ENCODE data around the gene CACNB2.
"Not testable (repeated sequence)": the region's sequence is repeated elsewhere in the genome, so short reads cannot be mapped to it uniquely, and the experiment has no call there.

CACNB2 gene

DNA sequence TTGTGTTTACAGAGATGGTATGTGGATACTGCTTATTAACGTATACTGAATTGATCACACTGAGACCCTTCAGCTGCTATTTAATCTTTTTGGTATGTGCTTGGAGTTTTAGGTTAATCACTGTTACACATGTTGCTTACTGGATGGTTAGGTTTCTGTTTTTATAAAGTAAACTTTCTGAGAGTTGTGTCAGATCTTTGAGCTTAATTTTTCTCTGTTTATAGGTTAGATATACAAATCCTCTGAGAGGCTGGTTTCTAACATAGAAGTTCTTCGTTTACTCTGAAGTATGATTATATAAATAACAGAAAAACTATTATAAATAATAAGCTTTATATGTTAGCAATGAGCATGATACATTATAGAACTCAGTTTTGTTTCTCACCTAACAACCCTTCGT lies 388.1 kb downstream of the CACNB2 start:
- DNase-seq = no peak

DNA sequence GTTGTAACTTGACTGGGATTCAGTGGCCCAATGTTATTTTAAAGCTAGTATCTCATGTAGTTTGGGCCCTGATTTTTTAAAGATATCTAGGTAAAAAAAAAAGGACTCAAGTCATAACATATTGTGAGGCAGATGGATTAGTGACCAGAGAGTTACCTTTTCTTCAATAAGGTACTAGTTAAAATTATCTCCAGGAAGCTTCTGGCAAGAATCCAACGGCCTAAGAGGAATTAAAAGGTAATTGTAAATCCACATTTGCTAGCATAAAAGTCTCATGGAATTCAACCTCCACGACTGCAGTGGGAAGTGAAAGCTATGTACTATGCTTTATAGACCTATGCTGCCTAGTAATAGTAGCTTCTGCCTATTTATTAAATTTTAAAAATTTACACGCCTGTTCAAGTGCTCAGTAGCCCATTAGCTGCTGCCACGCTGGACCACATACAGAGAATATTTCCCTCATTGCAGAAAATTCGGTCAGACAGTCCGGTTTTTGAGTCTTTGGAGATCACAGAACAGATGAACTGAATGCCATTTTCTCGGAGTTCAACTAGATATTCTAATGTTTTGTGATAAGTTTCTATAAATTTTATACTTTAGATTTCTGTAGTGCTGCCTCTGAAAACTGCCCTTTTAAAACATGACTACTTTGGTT lies 392.8 kb downstream of the CACNB2 start:
- no peak for DNase-seq

DNA sequence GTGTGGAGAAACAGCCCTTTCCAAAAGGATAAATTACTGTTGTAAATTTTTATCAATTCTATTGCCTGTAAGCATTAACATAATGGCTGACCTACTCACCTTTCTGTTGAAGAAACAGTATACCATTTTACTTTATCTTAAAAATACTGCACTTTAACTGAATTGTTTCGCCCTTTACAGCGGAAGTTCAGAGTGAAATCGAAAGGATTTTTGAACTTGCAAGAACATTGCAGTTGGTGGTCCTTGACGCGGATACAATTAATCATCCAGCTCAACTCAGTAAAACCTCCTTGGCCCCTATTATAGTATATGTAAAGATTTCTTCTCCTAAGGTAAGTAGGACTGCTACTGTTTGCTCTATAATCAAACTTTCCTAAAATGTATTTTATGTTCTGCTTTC lies 393.7 kb downstream of the CACNB2 start:
- no peak for DNase-seq

DNA sequence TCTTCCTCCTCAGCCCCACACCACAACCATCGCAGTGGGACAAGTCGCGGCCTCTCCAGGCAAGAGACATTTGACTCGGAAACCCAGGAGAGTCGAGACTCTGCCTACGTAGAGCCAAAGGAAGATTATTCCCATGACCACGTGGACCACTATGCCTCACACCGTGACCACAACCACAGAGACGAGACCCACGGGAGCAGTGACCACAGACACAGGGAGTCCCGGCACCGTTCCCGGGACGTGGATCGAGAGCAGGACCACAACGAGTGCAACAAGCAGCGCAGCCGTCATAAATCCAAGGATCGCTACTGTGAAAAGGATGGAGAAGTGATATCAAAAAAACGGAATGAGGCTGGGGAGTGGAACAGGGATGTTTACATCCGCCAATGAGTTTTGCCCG lies 399.1 kb downstream of the CACNB2 start:
- DNase-seq = no peak

DNA sequence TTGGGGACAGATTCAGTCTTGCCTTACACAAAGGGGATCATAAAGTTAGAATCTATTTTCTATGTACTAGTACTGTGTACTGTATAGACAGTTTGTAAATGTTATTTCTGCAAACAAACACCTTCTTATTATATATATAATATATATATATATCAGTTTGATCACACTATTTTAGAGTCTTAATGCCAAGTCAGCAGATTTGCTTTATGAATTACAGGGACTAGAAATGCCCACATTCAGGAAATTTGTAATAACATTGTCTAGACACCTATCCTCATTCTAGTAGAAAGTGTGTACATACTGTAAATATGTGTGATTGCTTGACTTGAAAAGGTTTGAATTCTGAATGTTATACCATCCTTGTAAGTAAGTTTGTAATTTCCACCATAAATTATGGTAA lies 400.0 kb downstream of the CACNB2 start:
- DNase-seq = no peak

DNA sequence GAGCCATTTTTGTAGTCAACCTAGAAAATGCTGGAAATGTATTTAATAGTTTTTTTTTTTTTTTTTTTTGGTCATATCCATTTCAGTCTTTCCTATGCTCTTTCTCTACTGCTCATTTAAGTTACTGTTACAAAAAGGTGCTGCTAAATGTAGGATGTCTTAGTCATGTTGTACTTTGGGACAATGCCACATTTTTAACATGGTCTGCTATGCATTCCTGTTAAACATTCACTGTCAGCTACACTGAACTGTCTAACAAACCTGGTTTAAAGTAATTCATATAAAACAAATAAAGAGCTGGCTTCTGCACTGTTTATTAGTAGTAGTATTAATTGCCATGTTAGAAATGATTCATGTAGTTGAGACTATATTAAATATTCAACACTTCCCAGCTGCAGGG lies 402.6 kb downstream of the CACNB2 start:
- no peak for DNase-seq

DNA sequence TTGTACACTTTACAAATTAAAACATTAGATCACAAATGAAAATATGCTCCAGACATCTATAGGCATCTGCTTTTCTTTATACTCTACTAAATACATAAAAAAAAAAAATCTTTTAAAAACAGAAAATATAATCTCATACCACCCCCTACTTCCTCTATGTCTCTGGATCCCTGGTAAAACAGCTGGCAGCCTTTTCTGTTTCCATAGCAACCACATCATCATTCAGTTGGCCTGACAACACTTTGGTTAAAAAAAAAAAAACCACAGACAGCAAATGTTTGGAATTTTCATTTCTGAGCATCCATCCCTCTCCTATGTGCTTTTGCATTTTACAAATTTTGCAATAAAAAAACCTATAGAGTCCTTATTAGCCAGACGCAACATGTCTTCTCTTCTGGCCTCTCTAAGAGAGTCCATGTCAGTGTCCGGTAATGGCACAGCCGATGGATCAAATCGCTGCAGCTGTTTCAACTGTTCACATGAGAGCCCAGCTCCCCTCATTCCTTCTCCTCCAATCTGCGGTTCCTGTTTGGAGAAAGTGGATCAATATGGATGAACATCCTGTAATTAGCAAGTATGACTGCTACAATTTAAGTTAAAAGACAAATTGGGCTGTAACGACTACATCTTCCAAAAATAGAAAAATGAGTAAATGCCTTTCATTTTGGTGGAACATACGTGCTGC lies 405.5 kb downstream of the CACNB2 start:
- no peak for DNase-seq

DNA sequence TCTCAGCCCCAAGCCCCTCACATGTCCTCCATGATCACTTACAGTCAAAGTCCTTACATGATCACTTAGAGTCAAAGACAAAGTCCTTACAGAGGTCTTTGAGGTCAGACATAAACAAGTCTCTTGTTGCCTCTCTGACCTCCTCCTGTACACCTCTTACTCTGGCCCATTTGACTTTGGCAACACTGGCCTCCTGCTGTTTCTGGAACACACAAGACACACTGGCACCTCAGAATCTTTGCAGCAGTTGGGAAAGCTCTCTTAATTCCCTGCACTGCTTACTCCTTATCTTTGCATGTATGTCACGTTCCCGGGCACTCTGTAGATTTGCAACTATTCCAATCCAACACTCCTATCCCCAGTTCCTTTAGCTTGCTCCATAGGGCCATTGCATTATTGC lies 408.9 kb downstream of the CACNB2 start:
- DNase-seq = no peak

DNA sequence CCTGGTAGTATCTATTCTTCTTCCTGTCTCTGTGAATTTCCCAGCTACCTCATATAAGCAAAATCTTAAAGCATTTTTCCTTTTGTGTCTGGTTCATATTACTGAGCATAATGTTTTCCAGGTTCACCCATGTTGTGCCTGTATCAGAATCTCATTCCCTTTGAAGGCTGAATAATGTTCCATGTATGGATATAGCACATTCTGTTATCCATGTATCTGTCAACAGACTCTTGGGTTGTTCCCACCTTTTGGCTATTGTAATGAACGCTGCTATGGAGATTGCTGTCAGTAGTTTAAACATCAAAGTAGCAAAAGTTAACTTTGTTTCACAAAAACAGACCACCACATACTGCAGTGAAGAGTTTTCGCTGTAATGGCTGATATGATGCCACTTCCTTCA lies 411.2 kb downstream of the CACNB2 start:
- no peak for DNase-seq

DNA sequence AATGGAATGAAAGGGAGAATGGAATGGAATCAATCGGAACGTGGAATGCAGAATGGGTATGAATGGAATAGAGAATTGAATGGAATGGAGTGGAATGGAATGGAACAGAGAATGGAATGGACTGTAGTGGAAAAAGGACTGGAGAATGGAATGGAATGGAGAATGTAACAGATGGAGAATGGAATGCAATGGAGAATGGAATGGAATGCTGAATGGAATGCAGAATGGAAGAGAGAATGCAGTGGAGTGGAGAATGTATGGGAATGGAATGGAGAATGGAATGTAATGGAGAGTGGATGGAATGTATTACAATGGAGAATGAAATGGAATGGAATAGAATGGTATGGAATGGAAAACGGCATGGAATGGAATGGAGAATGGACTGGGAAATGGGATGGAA lies 414.3 kb downstream of the CACNB2 start:
- no peak for DNase-seq

DNA sequence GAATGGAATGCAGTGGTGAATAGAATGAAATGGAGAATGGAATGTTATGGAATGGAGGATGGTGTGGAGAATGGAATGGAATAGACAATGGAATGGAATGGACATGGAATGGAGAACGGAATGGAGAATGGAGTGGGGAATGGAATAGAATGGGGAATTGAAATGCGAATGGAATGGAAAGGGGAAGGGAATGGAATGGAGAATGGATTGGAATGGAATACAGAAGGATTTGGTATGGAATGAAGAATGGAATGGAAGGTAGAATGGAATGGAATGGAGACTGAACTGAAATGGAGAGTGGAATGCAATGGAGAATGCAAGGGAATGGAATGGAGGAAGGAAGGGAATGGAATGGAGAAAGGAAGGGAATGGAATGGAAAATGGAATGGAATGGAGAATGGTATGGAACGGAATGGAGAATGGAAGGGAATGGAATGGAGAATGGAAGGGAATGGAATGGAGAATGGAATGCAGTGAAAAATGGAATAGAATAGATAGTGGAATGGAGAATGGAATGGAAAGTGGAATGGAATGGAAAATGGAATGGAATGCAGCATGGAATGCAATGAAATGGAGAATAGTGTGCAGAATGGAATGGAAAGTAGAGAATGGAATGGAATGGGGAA lies 416.4 kb downstream of the CACNB2 start:
- no peak for DNase-seq

DNA sequence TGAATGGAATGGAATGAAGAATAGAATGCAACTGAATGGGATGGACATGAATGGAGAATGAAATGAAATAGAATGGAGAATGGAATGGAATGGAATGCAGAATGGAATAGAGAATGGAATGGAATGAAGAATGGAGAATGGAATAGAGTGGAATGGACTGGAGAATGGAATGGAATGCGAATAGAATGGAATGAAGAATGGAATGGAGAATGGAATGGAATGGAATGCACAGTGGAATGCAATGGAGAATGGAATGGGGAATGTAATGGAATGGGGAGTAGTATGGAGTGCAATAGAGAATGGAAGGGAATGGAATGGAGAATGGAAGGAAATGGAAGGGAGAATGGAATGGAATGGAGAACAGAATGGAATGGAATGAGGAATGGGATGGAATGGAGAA lies 417.7 kb downstream of the CACNB2 start:
- DNase-seq = no peak

DNA sequence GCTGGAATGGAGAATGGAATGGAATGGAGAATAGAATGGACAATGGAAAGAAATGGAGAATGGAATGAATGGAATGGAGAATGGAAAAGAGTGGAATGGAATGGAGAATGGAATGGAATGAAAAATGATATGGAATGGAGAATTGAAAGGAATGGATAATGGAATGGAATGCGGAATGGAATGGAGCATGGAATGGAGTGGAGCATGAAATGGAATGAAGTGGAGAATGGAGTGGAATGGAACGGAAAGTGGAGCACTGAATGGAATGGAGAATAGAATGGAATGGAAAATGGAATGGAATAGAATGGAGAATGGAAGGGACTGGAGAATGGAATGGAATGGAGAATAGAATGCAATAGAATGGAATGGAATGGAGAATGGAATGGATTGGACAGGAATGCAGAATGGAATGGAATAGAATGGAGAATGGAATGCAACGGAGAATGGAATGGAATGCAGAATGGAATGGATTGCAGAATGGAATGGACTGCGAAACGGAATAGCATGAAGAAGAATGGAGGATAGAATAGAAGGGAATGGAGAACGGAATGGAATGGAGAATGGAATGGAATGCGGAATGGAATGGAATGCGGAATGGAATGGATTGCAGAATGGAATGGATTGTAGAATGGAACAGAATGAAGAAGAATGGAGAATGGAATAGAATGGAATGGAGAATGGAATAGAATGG lies 421.8 kb downstream of the CACNB2 start:
- no peak for DNase-seq

DNA sequence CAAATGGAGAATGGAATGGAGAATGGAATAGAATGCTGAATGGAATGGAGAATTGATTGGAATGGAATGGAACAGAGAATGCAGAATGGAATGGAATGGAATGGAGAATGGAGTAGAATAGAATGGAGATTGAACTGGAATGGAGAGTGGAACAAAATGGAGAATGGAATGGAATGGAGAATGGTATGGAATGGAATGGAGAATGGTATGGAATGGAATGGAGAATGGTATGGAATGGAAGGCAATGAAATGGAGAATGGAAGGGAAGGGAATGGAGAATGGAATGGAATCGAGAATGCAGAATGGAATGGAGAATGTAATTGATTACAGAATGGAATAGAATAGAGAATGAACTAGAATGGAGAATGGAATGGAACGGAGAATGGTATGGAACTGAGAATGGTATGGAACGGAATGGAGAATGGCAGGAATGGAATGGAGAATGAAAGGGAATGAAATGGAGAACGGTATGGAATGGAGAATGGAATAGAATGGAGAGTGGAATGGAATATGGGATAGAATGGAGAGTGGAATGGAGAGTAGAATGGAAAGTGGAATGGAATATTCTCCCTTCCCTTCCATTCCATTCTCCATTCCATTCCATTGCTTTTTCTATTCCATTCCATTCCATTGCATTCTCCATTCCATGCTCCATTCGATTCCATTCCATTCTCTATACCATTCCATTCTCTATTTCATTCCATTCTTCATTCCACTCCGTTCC lies 422.9 kb downstream of the CACNB2 start:
- no peak for DNase-seq

DNA sequence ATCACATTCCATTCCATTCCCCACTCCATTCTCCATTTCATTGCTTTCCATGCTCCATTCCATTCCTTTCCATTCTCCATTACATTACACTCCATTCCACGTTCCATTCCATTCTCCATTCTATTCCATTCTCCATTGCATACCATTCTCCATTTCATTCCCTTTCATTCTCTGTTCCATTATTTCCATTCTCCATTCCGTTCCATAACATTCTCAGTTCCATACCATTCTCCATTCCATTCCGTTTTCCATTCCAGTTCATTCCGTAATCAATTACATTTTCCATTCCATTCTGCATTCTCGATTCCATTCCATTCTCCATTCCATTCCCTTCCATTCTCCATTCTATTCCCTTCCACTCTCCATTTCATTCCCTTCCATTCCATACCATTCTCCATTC lies 424.8 kb downstream of the CACNB2 start:
- DNase-seq = no peak

DNA sequence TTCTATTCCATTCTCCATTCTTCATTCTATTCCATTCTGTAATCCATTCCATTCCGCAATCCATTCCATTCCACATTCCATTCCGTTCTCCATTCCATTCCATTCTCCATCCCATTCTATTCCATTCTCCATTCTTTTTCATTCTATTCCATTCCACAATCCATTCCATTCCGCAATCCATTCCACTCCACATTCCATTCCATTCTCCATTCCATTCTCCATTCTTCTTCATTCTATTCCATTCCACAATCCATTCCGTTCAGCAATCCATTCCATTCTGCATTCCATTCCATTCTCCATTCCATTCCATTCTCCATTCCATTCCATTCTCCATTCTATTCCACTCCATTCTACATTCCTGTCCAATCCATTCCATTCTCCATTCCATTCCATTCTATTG lies 426.0 kb downstream of the CACNB2 start:
- DNase-seq = no peak

DNA sequence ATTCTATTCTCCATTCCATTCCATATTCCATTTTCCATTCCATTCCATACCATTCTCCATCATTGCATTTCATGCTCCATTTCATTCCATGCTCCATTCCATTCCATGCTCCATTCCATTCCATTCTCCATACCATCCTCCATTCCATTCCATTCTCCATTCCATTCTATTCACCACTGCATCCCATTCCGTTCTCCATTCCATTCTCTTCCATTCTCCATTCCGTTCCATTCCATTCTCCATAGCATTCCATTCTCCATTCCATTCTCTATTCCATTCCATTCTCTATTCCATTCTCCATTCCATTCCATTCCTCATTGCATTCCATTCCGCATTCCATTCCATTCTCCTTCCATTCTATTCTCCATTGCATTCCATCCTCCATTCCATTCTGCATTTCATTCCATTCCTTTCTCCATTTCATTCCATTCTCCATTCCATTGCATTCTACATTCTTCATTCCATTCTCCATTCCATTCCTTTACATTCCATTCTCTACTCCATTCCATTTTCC lies 427.2 kb downstream of the CACNB2 start:
- no peak for DNase-seq

DNA sequence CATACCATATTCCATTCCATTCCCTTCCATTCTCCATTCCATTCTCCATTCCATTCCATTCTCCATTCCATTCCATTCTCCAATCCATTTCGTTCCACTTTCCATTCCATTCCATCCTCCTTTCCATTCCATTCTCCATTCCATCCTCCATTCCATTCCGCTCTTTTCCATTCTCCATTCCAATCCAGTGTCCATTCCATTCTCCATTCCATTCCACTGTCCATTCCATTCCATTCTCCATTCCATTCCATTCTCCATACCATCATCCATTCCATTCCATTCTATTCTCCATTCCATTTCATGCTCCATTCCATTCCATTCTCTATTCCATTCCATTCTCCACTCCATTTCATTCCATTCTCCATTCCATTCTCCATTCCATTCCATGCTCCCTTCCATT lies 430.2 kb downstream of the CACNB2 start:
- DNase-seq = not testable (repeated sequence)

DNA sequence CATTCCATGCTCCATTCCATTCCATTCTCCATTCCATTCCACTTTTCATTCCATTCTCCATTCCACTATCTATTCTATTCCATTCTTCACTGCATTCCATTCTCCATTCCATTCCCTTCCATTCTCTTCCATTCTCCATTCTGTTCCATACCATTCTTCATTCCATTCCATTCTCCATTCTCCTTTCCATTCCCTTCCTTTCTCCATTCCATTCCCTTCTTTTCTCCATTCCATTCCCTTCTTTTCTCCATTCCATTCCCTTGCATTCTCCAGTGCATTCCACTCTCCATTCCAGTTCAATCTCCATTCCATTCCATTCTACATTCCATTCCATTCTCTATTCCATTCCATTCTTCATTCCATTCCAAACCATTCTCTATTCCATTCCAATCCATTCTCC lies 430.9 kb downstream of the CACNB2 start:
- DNase-seq = no peak

DNA sequence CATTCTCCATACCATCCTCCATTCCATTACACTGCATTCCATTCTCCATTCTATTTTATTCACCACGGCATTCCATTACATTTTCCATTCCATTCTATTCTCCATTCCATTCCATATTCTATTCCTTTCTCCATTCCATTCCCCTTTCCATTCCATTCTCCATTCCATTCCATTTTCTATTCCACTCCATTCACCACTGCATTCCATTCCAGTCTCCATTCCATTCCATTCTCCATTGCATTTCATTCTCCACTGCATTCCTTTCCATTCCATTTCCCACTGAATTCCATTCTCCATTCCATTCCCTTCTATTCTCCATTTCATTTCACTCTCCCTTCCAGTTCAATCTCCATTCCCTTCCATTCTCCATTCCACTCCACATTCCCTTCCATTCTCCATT lies 431.6 kb downstream of the CACNB2 start:
- no peak for DNase-seq

DNA sequence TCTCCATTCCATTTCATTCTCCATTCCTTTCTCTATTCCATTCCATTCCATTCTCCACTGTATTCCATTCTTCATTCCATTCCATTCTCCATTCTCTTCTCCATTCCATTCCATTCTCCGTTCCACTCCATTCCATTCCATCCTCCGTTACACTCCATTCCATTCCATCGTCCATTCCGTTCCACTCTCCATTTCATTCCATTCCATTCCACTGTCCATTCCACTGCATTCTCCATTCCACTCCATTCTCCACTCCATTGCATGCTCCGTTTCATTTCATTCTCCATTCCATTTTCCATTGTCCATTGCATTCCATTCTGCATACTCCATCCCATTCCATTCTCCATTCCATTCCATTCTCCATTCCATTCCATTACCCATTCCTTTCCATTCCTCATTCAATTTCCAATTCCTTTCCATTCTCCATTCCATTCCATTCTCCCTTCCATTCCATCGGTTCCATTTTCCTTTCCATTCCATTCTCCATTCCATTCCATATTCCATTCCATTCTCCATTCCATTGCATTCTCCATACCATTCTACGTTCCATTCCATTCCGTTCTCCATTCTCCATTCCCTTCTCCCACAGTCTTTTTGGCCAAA lies 432.8 kb downstream of the CACNB2 start:
- DNase-seq = no peak

DNA sequence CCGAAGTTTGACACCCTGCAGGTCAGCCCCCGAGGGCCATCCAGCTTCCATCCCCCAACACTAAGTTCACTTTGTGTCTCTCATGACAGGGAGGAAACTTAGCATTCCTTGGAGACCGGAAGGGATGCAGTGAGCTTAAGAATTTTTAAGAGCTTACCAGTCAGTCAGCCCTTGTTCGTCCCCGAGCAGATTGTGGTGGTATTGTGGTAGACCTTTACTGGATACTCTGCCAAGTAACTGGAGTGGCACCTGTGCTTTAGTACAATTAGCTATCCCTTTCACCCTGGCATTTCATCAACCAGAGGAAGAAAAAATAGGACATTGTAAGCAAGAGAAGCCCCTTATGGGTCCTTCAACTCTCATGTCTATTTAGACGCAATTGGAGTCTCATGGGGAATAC lies 436.4 kb downstream of the CACNB2 start:
- DNase-seq = no peak
